HG03432 (cell line): ENCODE results near the gene ARHGEF4.
"Not testable (repeated sequence)": the region's sequence is repeated elsewhere in the genome, so short reads cannot be mapped to it uniquely, and the experiment has no call there.

Source experiments
- ATAC-seq: cut with Tn5 transposase; IDR thresholded peaks from one replicate; pipeline ENCODE4 v1.9.1; 2021; ENCODE audit warnings: mild to moderate bottlenecking, moderate library complexity; ENCODE audit not compliant: unreplicated experiment

Gene ARHGEF4

GRCh38 chr2:130966149-130966774, 129.5 kb downstream of the ARHGEF4 start:
- ATAC-seq: no peak

- no peak for ATAC-seq
Measured at GRCh38 chr2:130966775-130967490, 130.2 kb downstream of the ARHGEF4 start.

GRCh38 chr2:130972410-130972809, 135.7 kb downstream of the ARHGEF4 start:
- ATAC-seq: peak; percentile 91

- no peak for ATAC-seq
Measured at GRCh38 chr2:130975729-130976128, 139.0 kb downstream of the ARHGEF4 start.

- ATAC-seq: no peak
Measured at GRCh38 chr2:130976591-130977237, 140.0 kb downstream of the ARHGEF4 start.

DNA sequence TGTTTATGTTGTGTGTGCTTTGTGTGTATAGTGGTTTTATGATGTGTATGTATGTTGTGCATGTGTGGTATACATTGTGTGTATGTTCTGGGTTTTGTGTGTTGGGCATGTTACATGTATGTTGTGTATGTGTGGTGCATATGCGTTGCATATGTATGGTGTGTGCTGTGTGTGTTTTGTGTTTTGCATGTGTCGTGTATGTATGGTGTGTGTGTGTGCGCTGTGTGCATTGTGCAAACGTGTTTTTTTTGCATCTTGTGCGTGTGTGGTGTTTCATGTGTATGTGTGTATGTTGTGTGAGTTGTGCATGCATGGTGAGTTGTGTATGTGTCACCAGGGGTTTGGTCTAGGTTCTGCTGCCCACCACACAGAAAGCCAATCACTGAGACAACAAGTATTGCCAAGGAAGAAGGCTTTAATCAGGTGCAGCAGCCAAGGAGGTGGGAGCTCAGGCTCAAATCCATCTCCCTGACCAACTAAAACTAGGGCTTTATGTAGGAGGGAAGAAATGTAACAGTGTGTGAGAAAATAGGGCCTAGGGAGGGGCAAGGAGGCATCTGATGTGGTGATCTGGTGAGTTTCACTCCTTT, 140.8 kb downstream of the ARHGEF4 start:
- no peak for ATAC-seq

DNA sequence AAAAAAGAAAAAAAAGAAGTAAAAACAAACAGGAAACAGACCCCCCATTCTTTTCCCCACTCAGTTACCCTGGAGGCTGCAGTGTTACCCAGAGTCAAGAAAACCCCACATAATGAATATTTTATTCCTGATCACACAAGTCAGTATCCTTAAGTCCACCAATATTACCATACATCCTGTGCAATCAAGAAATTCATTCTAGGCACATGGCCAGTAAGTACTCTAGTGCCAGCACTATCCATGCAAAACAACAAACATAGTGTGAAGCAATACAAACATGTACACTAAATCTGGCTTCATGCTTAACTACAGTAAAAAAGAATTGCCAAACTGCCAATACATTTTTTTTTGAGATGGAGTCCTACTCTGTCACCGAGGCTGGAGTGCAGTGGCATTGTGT, 145.0 kb downstream of the ARHGEF4 start:
- ATAC-seq: no peak

DNA sequence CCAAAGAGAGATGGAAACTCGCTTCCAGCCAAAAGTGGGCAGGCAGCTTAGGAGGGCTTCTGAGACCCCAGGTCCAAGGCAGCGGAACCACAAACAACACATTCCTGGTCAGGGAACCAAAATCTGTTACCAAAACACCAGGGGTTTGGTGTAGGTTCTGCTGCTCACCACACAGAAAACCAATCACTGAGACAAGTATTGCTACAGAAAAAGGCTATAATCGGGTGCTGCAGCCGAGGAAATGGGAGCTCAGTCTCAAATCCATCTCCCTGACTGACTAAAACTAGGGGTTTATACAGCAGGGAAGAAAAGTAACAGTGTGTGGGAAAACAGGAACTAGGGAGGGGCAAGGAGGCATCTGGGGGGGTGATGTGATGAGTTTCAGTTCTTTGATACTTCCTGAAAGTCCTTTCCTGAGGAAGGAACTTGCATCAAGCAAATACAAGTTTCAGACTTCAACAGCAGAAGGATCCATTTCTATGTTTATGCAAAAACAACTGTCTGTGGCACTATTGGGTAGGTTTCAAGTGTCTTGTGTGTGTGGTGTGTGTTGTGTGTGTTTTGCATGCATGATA, 148.6 kb downstream of the ARHGEF4 start:
- ATAC-seq: no peak

DNA sequence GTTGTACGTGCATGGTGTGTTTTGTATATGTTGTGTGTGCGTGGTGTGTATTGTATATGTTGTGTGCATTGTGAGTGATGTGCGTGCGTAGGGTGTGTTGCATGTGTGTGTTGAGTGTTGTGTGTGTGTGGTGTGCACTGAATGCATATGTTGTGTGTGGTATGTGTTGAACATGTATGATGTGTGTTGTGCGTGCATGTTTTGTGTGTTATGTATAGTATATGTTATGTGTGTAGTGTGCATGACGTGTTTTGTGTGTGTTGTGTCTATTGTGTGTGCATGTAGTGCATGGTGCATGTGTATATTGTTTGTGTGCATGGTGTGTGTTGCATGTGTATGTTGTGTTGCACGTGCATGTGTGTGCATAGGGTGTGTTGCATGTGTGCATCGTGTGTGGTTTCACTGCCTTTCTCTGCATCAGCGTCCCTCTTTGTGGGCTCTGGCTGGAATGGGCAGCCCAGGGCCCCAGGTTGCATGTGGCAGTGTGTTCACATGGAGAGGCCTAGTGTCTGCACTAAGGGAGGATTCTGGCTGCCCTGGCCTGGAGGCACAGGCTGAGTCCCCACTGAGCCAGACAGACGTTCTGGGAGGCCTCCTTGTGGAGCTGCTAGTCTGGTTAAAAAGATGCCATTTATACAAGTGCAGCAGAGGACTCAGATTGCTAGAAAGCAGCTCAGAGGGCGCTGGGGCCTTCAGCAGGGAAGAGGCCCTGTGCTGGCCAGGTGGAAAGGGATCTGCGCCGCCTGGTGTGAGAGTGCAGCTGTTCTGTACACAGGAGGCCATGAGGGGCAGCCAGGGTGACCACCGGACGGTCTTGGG, 149.3 kb downstream of the ARHGEF4 start:
- no peak for ATAC-seq

GRCh38 chr2:130986890-130987493, 150.3 kb downstream of the ARHGEF4 start:
- no peak for ATAC-seq

DNA sequence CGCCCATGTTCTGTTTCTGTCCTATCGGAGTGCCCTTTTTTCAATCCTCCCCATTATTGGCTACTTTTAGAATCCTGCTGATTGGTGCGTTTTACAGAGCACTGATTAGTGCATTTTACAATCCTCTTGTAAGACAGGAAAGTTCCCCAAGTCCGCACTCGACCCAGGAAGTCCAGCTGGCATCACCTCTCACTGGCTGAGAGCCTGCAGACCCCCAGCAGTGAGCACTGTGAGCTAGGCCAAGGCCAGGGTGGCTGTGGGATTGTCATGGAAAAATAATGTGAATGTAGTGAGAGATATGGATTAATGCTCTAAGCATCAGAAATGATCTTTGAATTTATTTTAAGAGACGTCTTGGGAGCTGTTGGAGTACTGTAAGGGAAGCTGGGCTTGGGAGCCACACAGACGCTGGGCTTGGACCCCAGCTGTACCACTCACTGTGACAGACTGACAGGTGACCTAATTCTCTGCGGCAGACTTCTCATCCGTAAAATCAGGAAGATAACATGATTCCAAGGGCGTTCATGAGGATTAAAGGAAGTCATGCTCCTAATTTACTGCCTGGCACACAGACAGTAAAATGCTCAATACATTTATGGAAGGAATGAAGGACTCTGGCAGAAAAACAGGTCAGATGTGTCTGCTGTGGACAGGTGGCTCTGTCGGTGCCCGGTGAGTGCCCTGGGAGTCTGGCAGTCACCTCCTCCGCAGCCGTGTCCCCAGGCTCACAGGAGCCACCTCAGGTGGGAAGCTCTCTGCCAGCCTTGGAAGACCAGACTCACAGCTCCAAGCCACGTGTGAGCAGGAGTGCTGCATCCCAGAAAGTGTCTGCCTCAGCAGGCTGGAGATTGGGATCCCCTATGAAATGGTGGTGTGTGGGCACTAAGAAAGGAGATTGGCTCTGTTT, 151.1 kb downstream of the ARHGEF4 start:
- no peak for ATAC-seq

- ATAC-seq: not testable (repeated sequence)
Measured at GRCh38 chr2:130991446-130991845, 154.7 kb downstream of the ARHGEF4 start.

GRCh38 chr2:130992003-130992402, 155.3 kb downstream of the ARHGEF4 start:
- not testable (repeated sequence) for ATAC-seq

DNA sequence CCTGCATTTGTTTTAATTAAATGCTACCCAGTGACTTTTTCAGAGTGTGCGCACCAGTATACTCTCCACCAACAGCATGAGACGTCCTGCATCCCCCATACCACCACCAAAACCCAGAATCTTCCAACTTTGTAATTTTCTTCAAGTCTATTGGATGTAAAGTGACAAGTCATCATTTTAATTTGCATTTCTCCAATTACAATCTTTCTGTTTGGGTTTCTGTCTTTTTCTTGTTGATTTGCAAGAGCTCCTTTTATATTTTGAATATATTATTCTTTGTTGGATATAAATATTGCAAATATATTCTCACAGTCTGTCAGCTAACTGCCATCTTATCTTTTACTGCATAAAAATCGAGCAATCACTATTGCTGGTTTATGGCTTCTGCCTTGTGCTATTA, 160.0 kb downstream of the ARHGEF4 start:
- no peak for ATAC-seq

DNA sequence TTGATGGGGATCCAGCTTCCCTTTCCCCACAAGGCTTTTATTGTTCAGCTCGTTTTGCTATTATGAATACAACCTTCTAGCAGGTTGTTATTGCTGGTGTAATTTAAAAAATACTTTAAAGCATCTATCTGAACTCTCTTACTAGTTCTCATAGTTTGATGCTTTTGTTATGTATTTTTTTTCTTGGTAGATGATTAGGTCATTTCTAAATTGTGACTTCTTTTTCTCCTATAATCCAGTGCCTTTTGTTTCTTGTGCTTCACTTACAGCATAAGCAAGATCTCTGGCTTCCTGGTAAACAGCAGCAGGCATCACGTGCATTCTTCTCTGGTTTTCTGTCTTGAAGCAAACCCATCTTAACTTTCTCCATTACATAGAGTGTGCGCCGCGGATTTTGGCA, 160.5 kb downstream of the ARHGEF4 start:
- ATAC-seq: no peak

GRCh38 chr2:130998561-130998960, 161.8 kb downstream of the ARHGEF4 start:
- no peak for ATAC-seq

DNA sequence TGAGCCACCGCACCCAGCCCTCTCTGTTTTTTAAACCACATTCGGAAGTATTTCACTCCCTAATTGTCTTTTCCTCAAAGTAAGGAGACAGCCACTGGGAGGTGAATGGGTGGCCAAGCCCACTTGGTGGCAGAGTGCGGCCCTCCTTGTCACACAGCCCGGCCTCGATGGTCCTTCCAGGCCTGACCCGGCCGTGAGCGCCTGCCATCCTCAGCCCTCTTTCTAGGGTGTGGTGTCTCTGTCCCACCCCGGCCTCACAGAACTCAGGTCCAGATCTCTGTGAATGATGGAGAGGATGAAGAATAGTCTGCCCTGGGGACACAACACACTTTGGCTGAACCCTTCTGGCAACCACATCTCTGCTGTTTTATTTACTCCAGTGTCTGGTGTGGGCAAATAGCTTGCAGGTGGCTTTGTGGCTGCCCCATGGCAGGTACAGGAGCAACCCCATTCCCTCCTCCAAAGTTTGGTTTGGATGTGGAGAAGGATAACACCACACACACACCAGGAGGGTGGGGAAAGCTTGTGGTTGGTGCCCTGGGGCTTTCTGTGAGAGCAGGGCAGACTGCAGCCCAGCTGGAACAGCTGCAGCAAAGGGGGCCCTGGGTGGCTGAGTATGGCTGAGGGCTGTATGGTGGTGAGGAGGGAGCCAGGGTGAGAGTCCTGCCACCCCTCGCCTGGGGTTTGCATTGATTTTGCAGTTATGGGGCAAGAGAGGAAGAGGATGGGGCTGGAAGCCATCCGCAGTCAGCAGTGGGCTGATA, 167.9 kb downstream of the ARHGEF4 start:
- no peak for ATAC-seq

- ATAC-seq: no peak
Measured at GRCh38 chr2:131005216-131005935, 168.7 kb downstream of the ARHGEF4 start.
